Left ventricle myocardium superior (tissue), 1 donor: Measurements from ENCODE around the gene GPHN. TPM values are rescaled to one million over a fixed set of nuclear protein-coding genes. Genes with fewer than 3 reads are reported as not detected.

ENCODE experiments used
- ATAC-seq: fragments of 200-7000 bp; cut with Tn5 transposase; one replicate; pipeline ENCODE4 v1.9.1; 2020; ENCODE audit warnings: mild to moderate bottlenecking, moderate library complexity
- DNase-seq: peaks from one replicate; pipeline ENCODE4 v3.0.0-alpha.2; 2020
- intact Hi-C: fragments of 100-400 bp; cut with micrococcal nuclease; formaldehyde crosslinking; loops from one replicate; pipeline ENCODE4 v1.11.0; 2022
- total RNA-seq: library from RNA; stranded (reverse); fragmentation: NEBNext Ultra II Directional; extraction: Animal tissue kit (Norgen Biotek cat#: 25700); gene quantifications from one replicate; pipeline ENCODE4 v1.2.1, GENCODE V29; 2021
- donor health status: DM: no; HTN: yes; CAD: no; lungs with severe emphysema.

Gene GPHN
- total RNA-seq, 1 donor from 2014 or later: 25.0 TPM

- no peak for ATAC-seq
- intact Hi-C loops: loop anchor here (5.0 kb wide), 1 partner anchor 120 kb away; no protein-coding TSS in a partner anchor
- no peak for DNase-seq
These were observed 659.6 kb downstream of the GPHN start for GRCh38 chr14:67167420-67168109.

- no peak for ATAC-seq
- DNase-seq: no peak
- intact Hi-C loops: loop anchor here (5.0 kb wide), 1 partner anchor 119 kb away; no protein-coding TSS in a partner anchor
These were observed 660.1 kb downstream of the GPHN start for GRCh38 chr14:67168110-67168441.

GRCh38 chr14:67170660-67171059, 662.7 kb downstream of the GPHN start:
- DNase-seq (no peak), ATAC-seq (no peak)
- intact Hi-C loops: no loop called here

DNA sequence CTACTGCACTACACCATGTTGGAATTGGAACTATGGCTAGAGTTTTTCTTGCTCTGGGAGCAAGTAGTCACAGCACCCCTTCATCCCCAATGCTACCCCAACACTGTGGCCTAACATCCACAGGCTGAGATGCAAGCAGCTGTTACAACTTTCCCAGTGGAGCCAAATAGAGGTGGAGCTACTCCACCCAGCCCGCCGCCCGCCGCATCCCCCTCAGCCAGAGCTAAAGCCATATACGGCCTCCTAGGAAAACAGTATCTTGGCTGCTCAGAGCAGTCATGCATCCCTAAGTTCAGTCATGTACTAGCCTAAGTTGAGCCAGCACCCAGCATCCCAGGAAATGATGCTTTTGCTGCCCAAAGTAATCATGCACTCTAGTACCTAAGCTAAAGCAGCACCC, 664.1 kb downstream of the GPHN start:
- ATAC-seq: no peak
- DNase-seq: no peak
- intact Hi-C loops: no loop called here

DNA sequence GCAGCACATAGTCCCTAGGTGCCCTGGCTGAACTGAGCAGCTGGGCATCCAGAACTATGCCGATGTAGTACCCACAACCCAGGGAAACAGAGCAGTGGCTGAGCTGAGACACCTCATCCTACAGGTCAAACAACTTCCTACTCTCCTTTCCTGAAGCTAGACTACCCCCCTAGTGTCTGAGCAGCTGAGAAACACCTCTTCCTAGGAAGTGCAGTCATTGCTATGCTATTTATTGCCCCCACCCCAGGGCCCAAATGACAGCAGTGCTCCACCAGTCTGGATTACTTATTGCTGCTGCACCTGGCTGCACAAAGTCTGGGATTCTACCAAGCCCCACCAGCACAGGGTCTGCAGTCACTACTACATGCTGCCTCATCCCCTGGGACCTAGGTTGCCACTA, 664.6 kb downstream of the GPHN start:
- DNase-seq (no peak), ATAC-seq (no peak)
- intact Hi-C loops: no loop called here

DNA sequence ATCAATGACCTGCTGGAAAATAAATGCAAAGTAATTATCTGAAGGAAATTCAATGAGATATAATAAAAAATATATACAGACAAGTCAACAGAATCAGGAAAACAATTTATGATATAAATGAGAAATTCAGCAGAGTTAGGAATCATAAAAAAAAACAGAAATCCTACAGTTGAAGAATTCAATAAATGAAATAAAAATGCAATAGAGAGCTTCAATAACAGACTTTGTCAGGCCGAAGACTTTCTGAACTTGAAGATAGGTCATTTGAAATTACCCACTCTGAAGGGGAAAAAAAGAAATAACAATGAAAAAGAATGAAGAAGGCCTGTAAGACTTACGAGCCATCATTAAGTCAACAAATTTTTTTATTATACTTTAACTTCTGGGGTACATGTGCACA, 665.8 kb downstream of the GPHN start:
- intact Hi-C loops: no loop called here
- ATAC-seq: no peak
- DNase-seq: no peak

DNA sequence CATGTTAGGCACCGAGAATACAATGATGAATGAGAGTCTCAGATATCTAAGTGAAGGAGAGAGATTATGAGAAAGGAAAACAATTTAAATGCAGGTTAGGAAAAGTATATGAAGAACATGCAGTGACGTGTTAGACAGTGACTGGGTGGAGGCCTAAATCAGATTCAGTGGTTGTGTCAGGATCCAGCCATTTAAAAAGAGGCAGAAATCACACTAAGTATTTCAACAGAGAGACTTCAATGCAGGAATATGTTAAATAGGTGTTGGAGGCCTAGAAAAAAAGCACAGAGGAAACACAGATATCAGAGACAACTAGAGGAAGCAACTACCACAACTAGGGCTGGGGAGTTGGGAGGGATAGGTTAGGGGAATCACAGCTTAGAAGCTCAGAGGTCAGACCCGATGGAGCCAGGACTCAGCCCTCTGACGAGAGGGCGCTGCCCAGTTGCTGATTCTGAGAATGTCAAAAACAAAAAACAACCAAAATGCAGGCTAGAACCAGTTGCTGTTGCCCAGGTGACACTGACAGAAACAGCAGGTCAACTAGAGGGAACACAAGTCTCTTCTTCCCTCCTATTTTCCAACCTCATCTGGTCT, 678.3 kb downstream of the GPHN start:
- no peak for DNase-seq
- ATAC-seq: no peak
- intact Hi-C loops: no loop called here

- DNase-seq (no peak), ATAC-seq (no peak)
- intact Hi-C loops: no loop called here
These were observed 679.0 kb downstream of the GPHN start for GRCh38 chr14:67186789-67187584.

DNA sequence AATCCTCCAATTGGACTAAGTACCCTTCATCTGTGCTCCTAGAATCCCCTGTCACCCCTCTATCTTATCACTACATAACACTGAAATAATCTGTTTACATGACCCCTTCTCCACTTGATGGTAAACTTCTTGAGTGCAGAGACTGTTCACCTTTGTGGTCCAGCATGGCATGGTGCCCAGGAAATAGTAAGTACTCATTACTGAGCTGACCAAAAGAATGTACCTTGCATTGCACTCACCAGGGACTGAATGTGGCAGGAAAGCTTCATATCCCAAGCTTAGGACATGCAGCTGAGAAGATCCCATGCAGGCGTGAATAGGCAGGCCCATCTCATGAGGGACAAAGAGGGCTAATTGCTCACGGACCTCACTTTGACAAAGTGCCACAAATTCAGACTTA, 679.9 kb downstream of the GPHN start:
- DNase-seq (no peak), ATAC-seq (no peak)
- intact Hi-C loops: no loop called here

- no peak for DNase-seq
- intact Hi-C loops: no loop called here
- ATAC-seq: no peak
These were observed 680.4 kb downstream of the GPHN start for GRCh38 chr14:67188326-67188725.

GRCh38 chr14:67191768-67192290, 683.9 kb downstream of the GPHN start:
- no peak for DNase-seq
- ATAC-seq: no peak
- intact Hi-C loops: no loop called here

- intact Hi-C loops: no loop called here
- no peak for ATAC-seq
- no peak for DNase-seq
These were observed 684.4 kb downstream of the GPHN start for GRCh38 chr14:67192366-67192765.

DNA sequence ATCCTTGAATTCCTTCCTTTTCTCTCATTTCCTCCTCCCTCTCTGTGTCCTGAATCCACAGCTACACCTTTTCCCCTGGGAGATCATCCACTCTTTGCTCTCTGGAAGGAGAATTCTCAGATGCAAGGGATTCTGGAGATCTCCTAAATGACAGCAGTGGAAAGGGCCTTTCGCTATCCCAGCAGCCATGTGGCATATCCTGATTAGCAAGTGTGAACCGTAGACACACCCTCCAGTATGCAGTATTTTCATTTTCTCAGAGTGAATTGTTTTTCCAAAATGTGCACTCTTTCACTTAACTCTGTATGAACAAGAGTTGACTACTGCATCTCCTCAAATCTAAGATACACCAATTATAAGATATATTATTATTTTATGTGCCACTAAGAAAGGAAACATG, 687.3 kb downstream of the GPHN start:
- DNase-seq (no peak), ATAC-seq (no peak)
- intact Hi-C loops: no loop called here

GRCh38 chr14:67199016-67199415, 691.1 kb downstream of the GPHN start:
- ATAC-seq (no peak), DNase-seq (no peak)
- intact Hi-C loops: no loop called here

GRCh38 chr14:67207810-67208209, 699.9 kb downstream of the GPHN start:
- intact Hi-C loops: no loop called here
- ATAC-seq (no peak), DNase-seq (no peak)

- intact Hi-C loops: no loop called here
- no peak for ATAC-seq
- no peak for DNase-seq
These were observed 710.2 kb downstream of the GPHN start for GRCh38 chr14:67218126-67218525.

GRCh38 chr14:67221248-67221981, 713.5 kb downstream of the GPHN start:
- ATAC-seq (no peak), DNase-seq (no peak)
- intact Hi-C loops: no loop called here

- DNase-seq (no peak), ATAC-seq (no peak)
- intact Hi-C loops: no loop called here
These were observed 714.0 kb downstream of the GPHN start for GRCh38 chr14:67221982-67222328.

DNA sequence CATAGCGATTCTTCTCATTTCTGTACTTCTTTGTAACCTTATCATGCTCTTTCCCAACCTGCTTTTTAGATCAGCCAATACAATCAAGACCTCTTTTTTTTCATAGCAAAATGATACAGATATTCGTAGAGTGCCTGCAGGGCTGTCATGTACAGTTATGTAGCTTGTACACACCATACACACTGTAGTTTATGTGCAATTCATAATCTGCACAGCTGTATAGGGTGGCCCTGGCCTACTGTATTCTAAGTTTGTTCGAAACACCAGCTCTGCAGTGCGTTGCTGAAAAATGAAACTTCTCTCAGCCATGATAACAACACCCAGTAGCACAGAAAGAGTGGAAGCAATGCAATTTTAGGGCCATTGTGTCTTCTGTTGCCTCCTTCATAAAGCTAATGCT, 717.6 kb downstream of the GPHN start:
- DNase-seq: no peak
- intact Hi-C loops: no loop called here
- no peak for ATAC-seq
